Endothelial cell of umbilical vein (primary cell): Measurements from ENCODE around the gene CPZ.

Source experiments
- EZH2 ChIP-seq: IDR thresholded peaks from 2 replicates; pipeline ENCODE4 v1.6.1; 2012; ENCODE audit warnings: borderline replicate concordance, low read depth, mild to moderate bottlenecking, moderate library complexity, low read length, inconsistent platforms; ENCODE audit not compliant: severe bottlenecking
- GATA2 ChIP-seq: IDR thresholded peaks from 2 replicates; pipeline ENCODE4 v1.7.0; 2011; ENCODE audit warnings: low read depth, mild to moderate bottlenecking, moderate library complexity, mixed read lengths, low read length; ENCODE audit not compliant: insufficient read length, insufficient read depth
- JUN ChIP-seq: IDR thresholded peaks from 2 replicates; pipeline ENCODE4 v1.6.1; 2011; ENCODE audit warnings: borderline replicate concordance, low read depth; ENCODE audit not compliant: insufficient read length, insufficient read depth
- MYC ChIP-seq: IDR thresholded peaks from one replicate; pipeline ENCODE4 v1.6.1; 2011; ENCODE audit warnings: mild to moderate bottlenecking, low read depth, low read length
- POLR2A ChIP-seq: IDR thresholded peaks from 2 replicates; pipeline ENCODE4 v1.6.1; 2012; ENCODE audit warnings: low read depth, mild to moderate bottlenecking, control low read depth, low read length
- POLR2AphosphoS5 ChIP-seq: IDR thresholded peaks from 2 replicates; pipeline ENCODE4 v1.6.1; 2012; ENCODE audit warnings: low read depth, mild to moderate bottlenecking, control low read depth, low read length, moderate library complexity; ENCODE audit not compliant: insufficient read depth
- TF ChIP-seq, protein P1 (sequence below), 2 donors: IDR thresholded peaks; 1 replicate in 1 of 2; 2 replicates in 1 of 2; pipeline ENCODE4 v1.5.1; 2011; ENCODE audit warnings: low read length in 2 of 2, mild to moderate bottlenecking in 2 of 2, moderate library complexity in 2 of 2, control low read depth in 1 of 2, inconsistent platforms in 1 of 2, low read depth in 1 of 2; ENCODE audit not compliant: insufficient read depth in 1 of 2; ENCODE audit errors: extremely low read depth in 1 of 2

DNA sequence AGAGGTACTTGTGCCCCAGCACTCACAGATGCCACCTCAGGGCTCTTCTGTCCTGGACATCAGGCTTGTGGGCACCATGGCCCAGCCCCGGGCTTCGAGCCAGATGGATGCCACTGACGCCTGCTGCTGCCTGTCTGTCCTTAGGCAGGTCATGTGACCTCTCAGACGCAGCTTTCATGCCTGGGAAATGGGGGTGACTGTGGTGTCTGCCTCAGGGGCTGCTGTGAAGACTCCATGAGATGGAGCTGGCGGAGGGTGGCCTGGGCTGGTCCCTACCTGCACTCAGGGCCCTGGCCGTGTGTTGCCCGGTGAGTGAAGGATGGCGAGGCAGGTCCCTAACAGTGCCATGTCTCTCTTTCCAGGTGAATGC, 6.5 kb downstream of the CPZ start:
- TF ChIP-seq, protein P1, sequence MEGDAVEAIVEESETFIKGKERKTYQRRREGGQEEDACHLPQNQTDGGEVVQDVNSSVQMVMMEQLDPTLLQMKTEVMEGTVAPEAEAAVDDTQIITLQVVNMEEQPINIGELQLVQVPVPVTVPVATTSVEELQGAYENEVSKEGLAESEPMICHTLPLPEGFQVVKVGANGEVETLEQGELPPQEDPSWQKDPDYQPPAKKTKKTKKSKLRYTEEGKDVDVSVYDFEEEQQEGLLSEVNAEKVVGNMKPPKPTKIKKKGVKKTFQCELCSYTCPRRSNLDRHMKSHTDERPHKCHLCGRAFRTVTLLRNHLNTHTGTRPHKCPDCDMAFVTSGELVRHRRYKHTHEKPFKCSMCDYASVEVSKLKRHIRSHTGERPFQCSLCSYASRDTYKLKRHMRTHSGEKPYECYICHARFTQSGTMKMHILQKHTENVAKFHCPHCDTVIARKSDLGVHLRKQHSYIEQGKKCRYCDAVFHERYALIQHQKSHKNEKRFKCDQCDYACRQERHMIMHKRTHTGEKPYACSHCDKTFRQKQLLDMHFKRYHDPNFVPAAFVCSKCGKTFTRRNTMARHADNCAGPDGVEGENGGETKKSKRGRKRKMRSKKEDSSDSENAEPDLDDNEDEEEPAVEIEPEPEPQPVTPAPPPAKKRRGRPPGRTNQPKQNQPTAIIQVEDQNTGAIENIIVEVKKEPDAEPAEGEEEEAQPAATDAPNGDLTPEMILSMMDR (IDR thresholded peaks at IDR 0.05; ENCODE audit: extremely low read depth in 1 of 2, insufficient read depth in 1 of 2, low read depth in 1 of 2, low read length in 2 of 2) = no peak
- TF ChIP-seq MYC (no peak), POLR2AphosphoS5 (no peak), JUN (no peak), GATA2 (no peak), EZH2 (no peak), POLR2A (no peak)
